ENCODE measurements around the gene USP2.

USP2 gene

GRCh38 chr11:119363081-119363850 lies 18.2 kb downstream of the USP2 start:
- no peak for DNase-seq (ENCODE audit: low spot score)

- DNase-seq (ENCODE audit: low spot score) = no peak
Observed at GRCh38 chr11:119362741-119363080, 18.8 kb downstream of the USP2 start.

GRCh38 chr11:119361941-119362725 lies 19.4 kb downstream of the USP2 start:
- no peak for DNase-seq (ENCODE audit: low spot score)

- peak; percentile 61 for DNase-seq (ENCODE audit: low spot score)
Observed at GRCh38 chr11:119361056-119361787, 20.3 kb downstream of the USP2 start.

DNA sequence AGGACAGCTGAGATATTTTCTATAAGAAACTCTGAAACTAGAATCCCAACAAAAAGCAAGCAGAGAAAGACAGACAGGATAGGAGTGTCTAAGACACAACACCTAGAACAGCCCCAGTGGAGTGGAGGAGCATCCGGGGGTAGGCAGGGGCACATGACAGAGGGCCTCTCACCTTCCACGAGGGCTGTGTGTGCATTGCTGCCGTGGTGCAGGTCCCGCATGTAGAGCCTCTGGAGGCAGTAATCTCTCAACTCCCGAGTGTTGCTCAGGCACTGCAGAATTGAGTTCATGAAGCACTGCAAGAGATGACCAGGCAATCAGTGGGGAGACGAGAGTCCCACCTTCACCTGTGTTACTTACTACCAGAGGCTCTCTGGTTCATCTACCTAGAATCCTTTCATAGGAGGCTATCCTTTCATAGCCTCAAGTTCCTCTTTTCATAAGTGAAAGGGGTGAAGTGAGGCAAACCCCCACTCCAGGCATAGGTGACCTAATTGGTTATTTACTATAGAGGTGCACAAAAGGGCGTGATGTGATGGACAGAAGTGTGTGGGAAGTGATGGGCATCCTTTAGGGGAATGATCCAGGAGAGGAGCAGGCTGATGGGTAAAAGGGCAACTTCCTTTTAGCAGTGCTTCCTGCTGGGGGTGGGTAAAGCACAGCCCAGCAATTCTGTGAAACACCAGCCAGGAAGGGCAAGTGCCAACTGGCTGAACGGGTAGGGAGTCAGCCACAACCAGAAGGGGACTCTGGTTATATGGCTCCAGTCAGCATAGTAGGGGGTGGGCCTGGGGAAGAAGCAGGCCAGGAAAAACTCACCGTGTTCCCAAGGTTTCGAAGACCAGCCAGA lies 21.9 kb downstream of the USP2 start:
- DNase-seq (ENCODE audit: low spot score) = no peak

- DNase-seq (ENCODE audit: low spot score) = no peak
Observed at GRCh38 chr11:119357074-119357473, 24.4 kb downstream of the USP2 start.

- DNase-seq (ENCODE audit: low spot score) = peak; percentile 68
Observed at GRCh38 chr11:119356349-119357031, 25.0 kb downstream of the USP2 start.

GRCh38 chr11:119355091-119355843 lies 26.2 kb downstream of the USP2 start:
- DNase-seq (ENCODE audit: low spot score) = no peak

GRCh38 chr11:119352857-119353260 lies 28.6 kb downstream of the USP2 start:
- DNase-seq (ENCODE audit: low spot score) = no peak

DNA sequence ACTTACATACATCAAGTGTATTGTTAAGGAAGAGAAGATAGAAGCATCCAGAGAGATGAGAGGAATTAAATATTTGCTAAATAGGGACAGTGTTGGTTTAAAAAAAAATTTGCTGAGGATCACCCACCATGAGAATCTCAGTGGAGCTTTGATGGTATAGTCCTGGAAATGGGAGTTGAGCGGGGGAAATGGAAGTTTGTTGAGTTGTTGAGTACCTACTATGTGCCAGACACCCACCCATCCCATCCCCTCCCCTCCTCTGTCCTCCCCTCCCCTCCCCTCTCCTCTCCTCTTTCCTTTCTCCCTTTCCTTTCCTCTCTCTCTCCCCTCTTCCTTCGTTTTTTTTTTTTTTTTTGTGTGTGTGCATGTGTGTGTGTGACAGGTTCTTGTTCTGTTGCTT lies 30.3 kb downstream of the USP2 start:
- DNase-seq (ENCODE audit: low spot score) = no peak

GRCh38 chr11:119350302-119350701 lies 31.2 kb downstream of the USP2 start:
- DNase-seq (ENCODE audit: low spot score) = no peak

- no peak for DNase-seq (ENCODE audit: low spot score)
Observed at GRCh38 chr11:119347940-119348605, 33.4 kb downstream of the USP2 start.

- no peak for DNase-seq (ENCODE audit: low spot score)
Observed at GRCh38 chr11:119347242-119347641, 34.2 kb downstream of the USP2 start.

DNA sequence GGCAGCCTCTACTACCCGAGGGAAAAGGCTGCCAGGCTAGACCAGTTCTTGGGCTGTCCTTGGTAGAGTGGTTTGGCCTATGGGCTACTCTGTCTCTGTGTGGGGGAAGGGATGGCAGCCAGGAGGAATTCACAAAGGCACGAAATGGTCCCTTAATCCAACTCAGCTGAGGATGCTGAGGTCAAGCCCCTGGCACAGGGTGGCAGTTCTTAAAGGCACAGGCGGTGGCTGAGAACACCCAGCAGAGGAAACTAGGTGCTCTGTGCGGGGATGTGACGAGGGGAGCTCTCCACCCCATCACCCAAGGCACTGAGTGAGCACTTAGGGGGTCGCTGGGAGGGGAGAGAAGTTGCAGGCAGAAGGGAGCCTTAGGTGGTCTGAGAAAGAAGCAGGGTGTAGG lies 34.9 kb downstream of the USP2 start, which contains the start of gene MFRP:
Gene MFRP (minus strand): TSS at position 101 of the 400 bp plus-strand sequence. CDS start 192 bp downstream, outside the sequence.
- no peak for DNase-seq (ENCODE audit: low spot score)

GRCh38 chr11:119345685-119346084 lies 35.8 kb downstream of the USP2 start:
- DNase-seq (ENCODE audit: low spot score) = no peak

DNA sequence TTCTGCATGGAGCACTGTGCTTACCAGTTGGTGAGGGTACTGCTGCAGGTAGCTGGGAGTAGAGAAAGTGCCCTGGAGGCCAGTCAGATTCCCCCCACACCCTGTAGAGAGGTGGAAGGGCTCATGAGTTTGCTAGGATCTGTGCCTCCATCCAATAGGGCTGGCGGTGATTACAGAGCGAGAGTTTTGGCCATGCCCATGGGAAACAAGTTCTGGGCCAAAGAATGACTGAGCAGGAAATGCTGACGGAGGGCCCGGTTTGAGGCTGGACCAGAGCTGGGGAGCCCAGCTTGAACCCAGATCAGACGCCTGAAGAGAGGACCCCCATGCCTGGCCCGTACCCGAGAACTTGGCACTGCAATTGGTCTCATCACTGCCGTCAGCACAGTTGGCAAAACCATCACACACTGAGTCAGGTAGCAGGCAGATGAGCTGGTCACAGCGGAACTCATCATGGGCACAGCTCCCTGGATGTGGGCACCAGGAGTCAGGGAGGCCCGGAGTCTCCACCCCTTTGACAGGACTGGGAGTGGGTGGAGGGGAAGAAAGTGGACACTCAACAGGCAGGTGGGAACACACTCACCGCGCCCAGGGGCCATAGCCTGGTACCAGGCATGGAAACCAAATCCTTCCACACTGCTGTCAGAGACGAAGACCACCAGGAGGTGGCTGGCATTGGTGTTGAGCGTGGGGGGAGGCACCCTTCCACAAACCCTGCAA lies 37.0 kb downstream of the USP2 start:
- DNase-seq (ENCODE audit: low spot score) = no peak

DNA sequence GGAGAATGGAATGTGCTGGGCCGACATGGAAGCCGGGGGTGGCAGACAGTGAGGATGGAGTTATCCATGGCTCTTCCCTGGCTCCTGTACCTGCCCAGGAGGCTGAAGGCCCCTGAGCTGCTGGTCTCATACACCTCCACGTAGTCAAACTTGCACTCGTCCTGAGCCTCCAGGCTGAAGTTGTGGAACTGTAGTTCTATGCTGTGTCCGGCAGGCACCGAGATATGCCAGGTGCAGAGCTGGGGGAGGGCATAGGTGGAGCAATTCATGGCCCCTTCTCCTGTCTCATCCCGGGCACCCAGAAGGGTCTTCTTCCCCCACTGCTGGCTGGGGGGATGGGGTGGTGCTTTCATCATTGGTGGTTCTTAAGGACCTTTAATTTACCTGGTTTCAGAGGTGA lies 37.8 kb downstream of the USP2 start:
- DNase-seq (ENCODE audit: low spot score) = no peak

- DNase-seq (ENCODE audit: low spot score) = no peak
Observed at GRCh38 chr11:119342362-119343130, 38.9 kb downstream of the USP2 start.

GRCh38 chr11:119342023-119342300 lies 39.5 kb downstream of the USP2 start:
- no peak for DNase-seq (ENCODE audit: low spot score)
